ENCODE data around the gene RBM48. TPM values are rescaled to one million over a fixed set of nuclear protein-coding genes. Genes with fewer than 3 reads are reported as not detected.
A peak's percentile ranks its signal among the peaks of the same experiment; 100 is the strongest.

RBM48 gene
- total RNA-seq, 1 donor from 2014 or later: 17.0 TPM

- Mint-ChIP-seq H3K9me3 (no peaks in the 10 kb centered on the region), H3K4me1 (ENCODE audit: unreplicated experiment) (no peaks in the 10 kb centered on the region), H3K4me3 (no peak overlapping the region), H3K27me3 (no peaks in the 10 kb centered on the region), H3K27ac (no peak overlapping the region), H3K36me3 (peaks cover 23% of the 10 kb centered on the region)
- no peak for TF ChIP-seq CTCF (conservative IDR thresholded peaks at IDR 0.05)
- DNase-seq (ENCODE audit: extremely low spot score, unreplicated experiment): no peak
These were observed 38.9 kb downstream of the RBM48 start for GRCh38 chr7:92567460-92567859.

DNA sequence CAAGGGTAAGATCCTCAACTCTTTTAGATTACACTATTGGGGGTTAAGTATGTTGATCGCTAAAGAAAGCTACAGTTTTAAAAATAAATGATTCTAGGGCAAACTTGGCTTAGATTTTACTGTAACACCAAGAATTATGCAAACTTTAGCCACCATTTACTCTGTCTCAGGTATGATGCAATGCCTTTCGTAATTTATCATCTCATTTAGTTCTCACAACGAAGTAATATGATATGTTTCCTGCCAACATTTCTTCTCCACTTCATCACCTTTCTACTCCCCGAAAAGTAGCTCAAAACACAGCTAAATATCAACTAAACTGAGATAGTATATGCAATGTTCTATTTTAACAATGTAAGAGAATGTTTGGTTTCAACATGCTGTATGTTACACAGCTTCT, 40.5 kb downstream of the RBM48 start:
- Mint-ChIP-seq H3K27ac (no peak overlapping the region), H3K36me3 (peaks cover 17% of the 10 kb centered on the region), H3K27me3 (no peaks in the 10 kb centered on the region), H3K4me3 (no peak overlapping the region), H3K9me3 (no peaks in the 10 kb centered on the region), H3K4me1 (ENCODE audit: unreplicated experiment) (no peaks in the 10 kb centered on the region)
- no peak for DNase-seq (ENCODE audit: extremely low spot score, unreplicated experiment)
- TF ChIP-seq CTCF (conservative IDR thresholded peaks at IDR 0.05): no peak

GRCh38 chr7:92576296-92576695, 47.7 kb downstream of the RBM48 start:
- TF ChIP-seq CTCF (conservative IDR thresholded peaks at IDR 0.05): no peak
- Mint-ChIP-seq H3K9me3 (no peaks in the 10 kb centered on the region), H3K27me3 (no peaks in the 10 kb centered on the region), H3K36me3 (peaks cover 20% of the 10 kb centered on the region), H3K4me1 (ENCODE audit: unreplicated experiment) (no peaks in the 10 kb centered on the region), H3K27ac (no peak overlapping the region), H3K4me3 (no peak overlapping the region)
- no peak for DNase-seq (ENCODE audit: extremely low spot score, unreplicated experiment)

GRCh38 chr7:92582948-92583347, 54.4 kb downstream of the RBM48 start:
- TF ChIP-seq CTCF (conservative IDR thresholded peaks at IDR 0.05): no peak
- Mint-ChIP-seq H3K36me3 (peaks cover 24% of the 10 kb centered on the region), H3K27ac (no peak overlapping the region), H3K27me3 (no peaks in the 10 kb centered on the region), H3K4me3 (no peak overlapping the region), H3K4me1 (ENCODE audit: unreplicated experiment) (peaks cover 21% of the 10 kb centered on the region), H3K9me3 (peaks cover 5% of the 10 kb centered on the region)
- no peak for DNase-seq (ENCODE audit: extremely low spot score, unreplicated experiment)

- H3K27ac Mint-ChIP-seq: peak overlapping the region; percentile 61
- H3K9me3 Mint-ChIP-seq: peaks cover 5% of the 10 kb centered on the region
- DNase-seq (ENCODE audit: extremely low spot score, unreplicated experiment): no peak
- H3K4me1 Mint-ChIP-seq (ENCODE audit: unreplicated experiment): peaks cover 35% of the 10 kb centered on the region
- no peak for TF ChIP-seq CTCF (conservative IDR thresholded peaks at IDR 0.05)
- peaks cover 19% of the 10 kb centered on the region for H3K36me3 Mint-ChIP-seq
- H3K27me3 Mint-ChIP-seq: no peaks in the 10 kb centered on the region
- H3K4me3 Mint-ChIP-seq: no peak overlapping the region
These were observed 56.4 kb downstream of the RBM48 start for GRCh38 chr7:92584953-92585352.

- TF ChIP-seq CTCF (conservative IDR thresholded peaks at IDR 0.05): no peak
- no peak for DNase-seq (ENCODE audit: extremely low spot score, unreplicated experiment)
- Mint-ChIP-seq H3K36me3 (peaks cover 15% of the 10 kb centered on the region), H3K4me3 (peak overlapping the region; percentile 71), H3K27ac (peak overlapping the region; percentile 40), H3K27me3 (peaks cover 1% of the 10 kb centered on the region), H3K4me1 (ENCODE audit: unreplicated experiment) (peaks cover 35% of the 10 kb centered on the region), H3K9me3 (peaks cover 5% of the 10 kb centered on the region)
These were observed 57.8 kb downstream of the RBM48 start for GRCh38 chr7:92586403-92586802.
